Measurements from ENCODE around the gene HOXA4.

HOXA4 gene

DNA sequence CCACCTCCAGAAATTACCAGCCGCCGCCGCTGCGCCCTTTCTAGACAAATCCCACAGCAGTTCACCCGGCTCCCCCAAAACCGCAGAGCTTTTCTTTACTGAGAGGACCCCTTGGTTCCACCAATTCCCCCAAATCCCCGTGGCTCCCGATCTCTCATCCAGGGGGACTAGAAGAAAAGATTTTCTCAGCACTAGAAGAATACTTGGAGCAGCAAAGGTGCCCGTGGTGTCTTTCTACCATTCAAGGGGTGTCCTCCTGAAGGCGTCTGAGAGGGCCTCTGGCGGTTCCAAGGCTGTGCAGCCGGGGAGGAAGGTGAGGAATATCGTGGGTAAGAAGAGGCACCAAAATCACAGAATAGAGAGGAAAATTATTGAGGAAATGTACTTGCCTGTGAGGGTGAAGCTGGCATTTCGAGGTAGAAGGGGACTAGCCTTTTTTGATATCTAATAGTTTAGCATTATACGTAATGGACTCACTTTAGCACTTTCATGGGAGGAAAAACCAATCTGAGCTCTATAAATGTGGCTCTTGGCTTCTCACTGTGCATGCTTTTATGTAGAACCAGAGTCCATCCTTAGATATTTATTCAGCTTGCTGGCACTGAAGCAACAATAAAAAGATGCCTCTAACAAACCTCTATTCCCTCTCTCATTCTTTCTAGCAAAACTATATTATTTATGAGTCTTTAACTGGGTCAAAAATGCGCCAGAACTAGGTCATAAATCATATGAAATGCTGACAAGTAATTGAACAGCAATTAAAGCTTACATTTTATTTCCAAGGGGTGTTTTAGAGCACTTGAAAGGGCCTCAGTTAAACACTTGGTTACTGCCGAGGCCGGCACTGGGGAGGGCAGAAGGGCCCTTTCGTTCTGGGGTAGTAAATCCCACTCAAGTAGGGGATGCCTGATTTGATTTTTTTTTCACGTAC lies 14.3 kb downstream of the HOXA4 start:
- no peak for DNase-seq (ENCODE audit: low spot score)

DNA sequence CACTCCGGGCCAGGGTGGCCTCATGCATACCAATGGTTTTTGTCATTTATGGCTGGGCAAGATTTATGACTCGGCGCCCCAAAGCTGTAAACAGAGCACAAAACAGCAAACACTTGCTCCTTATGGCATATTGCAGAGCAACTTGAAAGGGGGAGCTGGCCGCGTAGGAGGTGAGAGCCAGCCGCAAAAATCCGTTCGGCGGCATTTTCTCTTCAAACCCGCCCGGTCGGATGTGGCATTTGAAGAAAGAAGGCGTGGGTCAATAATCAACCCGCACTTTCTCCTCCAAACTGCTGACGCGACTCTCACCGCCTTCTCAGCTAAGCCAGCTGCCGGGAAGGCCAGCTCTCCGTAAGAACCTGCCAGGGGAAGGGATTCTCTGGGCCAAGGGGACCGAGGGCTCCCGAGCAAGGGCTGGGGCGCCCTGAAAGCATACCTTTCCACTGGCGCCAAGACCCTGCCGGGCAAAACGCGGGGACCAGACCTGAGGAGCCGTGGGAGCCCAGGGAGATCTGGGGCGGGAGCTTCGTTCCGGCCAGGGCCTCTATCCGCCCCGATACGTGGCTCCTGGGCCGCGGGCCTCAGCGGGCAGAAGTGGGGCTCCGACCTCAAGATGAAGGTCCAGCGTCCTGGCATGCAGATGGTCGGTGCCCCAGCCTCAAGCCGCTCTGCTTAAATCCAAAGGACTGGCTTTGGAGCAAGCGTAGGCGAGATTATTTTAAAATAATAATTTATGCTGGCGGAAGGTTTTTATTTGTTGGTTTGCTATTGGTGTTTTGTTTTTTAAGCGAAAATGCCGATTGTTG lies 15.1 kb downstream of the HOXA4 start:
- DNase-seq (ENCODE audit: low spot score): no peak

DNA sequence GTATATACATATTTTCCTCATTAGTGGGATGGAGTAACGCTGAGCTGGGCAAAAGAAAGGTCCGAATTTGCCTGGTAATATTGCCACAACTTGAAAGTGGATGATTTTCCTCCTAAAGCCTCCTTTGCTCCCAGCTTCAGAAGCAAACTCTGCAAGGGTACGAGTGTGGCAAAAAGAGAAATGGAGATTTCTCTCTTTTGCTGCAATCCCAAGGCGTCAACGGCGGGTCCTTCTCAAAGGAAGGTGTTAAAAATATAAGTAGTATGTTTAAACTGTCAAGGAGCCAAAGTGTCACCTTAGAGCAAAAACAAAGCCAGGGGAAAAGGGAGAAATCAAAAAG lies 15.7 kb downstream of the HOXA4 start:
- no peak for DNase-seq (ENCODE audit: low spot score)

DNA sequence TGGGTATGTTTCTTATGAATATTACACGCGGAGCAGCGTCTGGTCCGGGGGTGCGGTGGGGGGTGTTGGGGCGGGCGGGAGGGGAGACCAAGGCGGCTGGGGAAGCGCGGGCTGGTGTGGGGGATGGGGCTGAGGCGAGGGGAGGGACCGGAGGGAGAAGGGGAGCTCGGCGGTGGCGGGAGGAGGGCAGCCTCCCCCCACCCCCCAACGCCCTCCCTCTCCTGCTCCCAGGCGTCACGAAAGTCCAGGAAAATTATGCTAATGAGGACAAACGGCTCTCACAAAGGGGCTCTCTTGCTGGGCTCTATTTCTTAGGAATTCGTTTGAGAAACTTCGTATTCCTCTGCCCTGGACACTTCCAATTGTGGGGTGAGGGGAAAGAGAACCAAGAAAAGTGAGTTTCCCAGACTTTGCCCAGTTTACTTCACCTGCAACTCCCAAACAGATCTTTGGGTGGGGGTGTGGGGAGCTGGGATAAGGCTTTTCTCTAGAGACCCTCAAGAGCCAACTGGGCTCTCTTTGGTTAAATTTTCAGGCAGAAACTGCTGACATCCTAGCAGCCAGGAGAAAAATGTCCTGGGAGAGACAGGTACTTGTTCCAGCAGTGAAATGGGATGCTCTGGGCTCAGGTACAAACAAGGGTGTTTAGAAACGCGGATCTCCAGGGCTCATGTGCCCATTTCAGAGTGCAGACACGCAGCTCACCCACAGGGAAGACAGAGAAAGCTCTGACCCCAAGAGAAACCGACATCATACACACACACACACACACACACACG lies 16.4 kb downstream of the HOXA4 start:
- no peak for DNase-seq (ENCODE audit: low spot score)

DNA sequence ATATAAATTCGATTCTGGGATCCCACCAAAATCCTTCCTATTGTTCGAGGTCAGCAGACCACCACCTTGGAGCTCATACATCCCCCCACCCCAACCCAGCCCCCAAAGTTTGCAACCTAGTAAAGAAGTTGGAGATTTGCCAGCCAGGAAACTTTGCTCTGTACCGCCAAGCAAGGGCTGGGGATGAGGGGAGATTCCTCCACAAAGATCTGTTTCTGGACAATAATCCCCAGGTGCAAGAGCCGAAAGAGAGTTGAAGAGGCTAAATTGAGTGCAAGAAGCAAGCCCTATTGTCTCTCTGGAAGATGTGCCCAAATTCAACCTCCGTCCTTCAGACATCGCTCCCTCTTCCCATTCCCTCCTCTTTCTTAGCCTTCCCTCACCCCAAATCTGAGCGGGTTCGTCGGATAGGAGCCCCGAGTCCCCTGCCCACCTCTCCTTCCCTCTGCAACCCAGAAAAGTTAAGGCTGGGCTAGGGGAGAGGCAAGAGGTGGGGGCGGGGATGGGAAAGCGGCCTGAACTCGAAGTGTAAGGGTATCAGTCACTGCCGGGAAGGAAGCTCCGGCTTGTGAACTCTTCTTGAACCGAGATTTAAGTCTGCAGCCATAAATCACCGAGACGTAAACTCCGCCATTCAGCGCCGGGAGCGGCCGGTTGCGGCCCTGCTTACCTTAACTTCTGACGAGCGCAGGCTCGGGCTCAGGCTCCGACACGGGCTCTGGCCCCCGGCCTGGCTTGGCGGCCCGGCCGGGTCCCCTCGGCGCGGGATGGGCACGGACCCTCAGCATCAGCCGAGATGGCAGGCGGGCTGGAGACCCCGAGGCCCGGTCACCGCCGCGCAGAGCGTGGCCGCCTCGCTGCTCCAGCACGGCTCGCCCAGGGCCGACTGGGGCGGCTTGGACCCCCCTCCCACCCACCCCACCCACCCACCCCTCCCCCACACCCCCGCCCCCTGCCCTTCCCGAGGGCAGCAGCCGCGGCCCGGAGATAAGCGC lies 17.3 kb downstream of the HOXA4 start:
- DNase-seq (ENCODE audit: low spot score): no peak

DNA sequence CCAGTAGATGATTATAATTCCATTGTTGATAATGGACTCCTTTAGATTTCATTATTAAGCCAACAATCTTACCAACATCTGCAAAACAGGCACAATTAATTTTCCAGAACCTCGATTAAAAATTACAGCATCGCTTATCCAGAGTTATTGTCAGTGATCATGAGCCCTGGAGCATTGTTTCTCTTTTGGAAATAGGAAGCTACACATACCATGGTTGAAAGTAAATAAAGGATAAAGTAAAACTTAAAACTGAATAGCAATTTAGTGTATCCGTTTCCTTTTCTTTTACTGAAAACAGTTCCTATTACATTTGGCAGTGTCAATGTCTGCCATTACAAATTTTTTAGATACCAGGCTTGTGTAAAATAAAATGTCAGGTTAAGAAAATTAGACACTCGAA lies 18.2 kb downstream of the HOXA4 start:
- no peak for DNase-seq (ENCODE audit: low spot score)

DNA sequence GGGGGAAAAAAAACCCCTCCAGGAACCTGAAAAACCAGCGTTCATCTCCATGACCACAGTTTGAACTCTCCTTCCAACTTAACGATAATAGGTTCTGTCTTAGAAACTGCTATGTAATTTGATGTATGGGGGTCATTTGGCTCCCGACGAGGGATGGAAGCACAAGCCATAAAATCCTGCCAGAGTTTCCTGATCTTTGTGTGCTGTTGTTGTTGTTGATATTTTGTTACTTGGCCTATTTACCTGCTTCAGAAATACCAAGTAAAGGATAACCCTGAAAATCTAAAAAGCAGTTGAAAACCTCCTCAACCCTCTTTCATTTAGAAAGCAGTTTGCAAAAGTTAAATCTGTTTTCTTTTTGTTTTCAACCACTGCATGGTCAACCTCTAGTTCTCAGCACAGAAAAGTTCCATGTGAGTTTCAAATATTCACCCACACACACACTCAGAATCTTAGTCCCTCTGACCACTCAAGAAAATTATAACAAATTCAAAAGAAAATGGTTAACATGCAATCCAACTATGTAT lies 18.7 kb downstream of the HOXA4 start:
- DNase-seq (ENCODE audit: low spot score): no peak

DNA sequence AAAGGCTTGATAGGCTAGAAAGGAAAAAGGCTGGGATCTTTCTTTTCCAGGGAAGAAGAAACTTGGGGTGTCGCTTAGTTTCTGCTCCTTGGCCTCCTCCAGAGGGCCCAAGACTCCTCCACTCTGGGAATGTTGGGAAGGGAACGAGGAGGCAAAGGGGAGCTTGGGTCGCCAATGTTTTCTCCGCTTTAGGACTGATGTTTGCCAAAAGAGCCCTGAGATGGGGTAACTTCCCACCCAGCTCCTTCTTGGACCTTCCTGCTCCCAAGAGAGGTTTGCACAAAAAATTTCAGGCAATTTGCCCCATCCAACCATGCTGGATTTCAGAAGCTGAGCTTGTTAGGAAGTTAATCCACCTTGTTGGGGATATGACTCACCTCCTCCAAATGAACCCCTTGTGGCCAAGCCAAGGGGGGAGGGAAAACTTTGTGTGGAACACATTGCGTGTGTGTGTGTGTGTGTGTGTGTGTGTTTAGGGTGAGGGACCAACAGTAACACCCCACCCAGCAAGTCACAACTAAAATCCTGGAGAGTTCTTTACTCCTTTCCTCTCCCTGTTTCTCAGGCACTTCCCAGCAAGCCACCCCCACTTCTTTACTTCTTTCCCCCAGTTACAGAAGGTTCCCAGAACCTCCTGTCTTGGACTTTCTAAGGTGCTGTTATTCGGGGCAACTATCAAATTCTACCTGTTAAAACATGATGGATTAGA lies 19.4 kb downstream of the HOXA4 start:
- DNase-seq (ENCODE audit: low spot score): no peak

DNA sequence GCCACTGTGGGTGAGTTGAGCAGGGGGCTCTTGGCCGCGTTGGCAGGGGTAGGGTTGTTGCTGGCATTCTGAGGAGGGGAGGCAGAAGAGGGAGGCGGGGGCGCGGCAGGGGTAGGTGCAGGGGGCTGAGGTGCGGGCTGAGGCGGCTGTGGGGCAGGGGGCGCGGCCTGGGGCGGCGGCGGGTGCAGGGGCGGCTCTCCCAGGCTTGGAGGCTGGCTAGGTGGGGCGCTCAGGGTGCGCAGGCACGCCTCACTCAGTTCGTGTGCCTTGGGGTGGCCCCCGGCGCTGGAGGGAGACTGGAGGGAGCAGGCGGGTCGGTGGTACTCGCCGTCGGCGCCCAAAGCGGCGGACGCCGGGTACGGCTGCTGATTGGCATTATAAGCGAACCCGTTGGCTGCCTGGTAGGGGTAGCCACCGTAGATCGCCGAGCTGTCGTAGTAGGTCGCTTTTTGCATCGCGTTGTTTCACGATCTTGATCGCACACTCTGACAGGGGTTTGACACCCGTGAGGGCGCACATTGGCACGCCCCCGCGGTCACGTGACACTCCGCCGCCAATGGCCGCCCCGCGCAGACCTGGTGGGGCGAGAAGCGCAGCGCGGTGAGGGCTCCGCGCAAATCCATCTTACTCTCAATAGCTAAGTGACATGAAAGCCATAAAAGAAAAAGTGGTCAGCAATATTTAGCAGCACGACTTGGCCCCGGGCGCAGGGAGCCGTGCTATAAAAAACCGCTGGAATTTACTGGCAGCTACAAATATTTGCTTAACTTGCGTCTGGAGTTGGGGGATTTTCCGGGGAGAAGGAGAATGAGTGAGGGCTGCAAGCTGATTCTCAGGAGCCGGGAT lies 20.1 kb downstream of the HOXA4 start:
- DNase-seq (ENCODE audit: low spot score): no peak

DNA sequence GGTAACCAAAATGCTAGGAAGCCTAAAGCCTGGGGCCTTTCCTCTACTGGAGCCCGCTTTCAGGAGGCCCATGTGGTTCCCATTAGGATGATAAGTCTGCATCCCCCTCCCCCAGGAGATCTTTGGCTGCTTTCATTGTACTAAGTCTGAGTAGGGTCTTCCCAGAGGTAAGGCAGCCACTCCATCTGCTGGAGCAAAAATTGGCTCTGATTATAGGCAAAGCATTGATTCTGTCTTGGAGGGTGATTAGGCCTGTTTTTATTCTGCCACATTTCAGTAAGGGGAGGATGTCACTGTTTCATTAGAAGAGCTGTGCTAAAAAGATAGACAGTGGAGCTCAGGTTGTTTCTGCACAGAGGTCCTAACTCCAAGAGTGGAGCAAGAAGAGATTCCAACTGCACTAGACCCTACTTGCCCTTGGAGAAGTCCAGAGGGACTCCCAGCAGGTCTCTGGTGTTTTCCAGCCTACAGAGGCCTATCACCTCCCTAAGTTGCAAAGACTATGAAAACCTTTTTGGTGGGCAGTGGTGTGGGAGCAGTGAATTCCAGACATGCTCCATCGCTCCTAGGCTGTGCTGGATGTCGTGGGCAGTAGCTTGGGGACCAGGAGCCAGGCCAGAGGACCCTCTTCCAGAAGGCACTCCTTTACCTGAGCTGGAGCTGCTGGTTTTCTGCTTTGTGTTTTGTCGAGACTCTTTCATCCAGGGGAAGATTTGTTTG lies 20.9 kb downstream of the HOXA4 start:
- no peak for DNase-seq (ENCODE audit: low spot score)

DNA sequence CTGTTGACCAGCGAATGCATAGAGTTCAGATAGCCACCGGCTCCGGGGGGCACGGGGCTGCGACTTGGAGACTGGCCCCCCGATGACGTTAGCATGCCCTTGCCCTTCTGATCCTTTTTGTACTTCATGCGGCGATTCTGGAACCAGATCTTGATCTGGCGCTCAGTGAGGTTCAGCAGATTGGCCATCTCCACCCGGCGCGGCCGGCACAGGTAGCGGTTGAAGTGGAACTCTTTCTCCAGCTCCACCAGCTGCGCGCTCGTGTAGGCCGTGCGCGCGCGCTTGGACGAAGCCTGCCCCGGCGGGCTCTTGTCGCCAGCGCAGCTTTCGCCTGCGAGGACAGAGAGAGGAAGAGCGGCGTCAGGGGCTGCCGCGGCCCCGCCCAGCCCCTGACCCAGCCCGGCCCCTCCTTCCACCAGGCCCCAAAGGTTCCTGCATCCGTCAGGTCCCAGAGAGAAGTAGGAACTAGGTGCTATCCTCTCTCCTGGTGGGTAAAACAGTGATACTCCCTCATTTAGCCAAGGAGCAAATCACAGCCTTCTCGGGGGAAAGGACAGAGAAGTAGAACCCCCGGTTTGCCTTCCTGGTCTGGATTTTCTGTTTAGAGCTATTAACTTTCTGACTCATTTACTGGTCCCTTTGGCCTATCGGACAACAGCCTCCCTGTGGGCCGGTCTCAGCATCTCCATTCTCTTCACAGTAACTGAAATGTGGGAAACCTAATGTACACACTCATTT lies 22.0 kb downstream of the HOXA4 start:
- no peak for DNase-seq (ENCODE audit: low spot score)

DNA sequence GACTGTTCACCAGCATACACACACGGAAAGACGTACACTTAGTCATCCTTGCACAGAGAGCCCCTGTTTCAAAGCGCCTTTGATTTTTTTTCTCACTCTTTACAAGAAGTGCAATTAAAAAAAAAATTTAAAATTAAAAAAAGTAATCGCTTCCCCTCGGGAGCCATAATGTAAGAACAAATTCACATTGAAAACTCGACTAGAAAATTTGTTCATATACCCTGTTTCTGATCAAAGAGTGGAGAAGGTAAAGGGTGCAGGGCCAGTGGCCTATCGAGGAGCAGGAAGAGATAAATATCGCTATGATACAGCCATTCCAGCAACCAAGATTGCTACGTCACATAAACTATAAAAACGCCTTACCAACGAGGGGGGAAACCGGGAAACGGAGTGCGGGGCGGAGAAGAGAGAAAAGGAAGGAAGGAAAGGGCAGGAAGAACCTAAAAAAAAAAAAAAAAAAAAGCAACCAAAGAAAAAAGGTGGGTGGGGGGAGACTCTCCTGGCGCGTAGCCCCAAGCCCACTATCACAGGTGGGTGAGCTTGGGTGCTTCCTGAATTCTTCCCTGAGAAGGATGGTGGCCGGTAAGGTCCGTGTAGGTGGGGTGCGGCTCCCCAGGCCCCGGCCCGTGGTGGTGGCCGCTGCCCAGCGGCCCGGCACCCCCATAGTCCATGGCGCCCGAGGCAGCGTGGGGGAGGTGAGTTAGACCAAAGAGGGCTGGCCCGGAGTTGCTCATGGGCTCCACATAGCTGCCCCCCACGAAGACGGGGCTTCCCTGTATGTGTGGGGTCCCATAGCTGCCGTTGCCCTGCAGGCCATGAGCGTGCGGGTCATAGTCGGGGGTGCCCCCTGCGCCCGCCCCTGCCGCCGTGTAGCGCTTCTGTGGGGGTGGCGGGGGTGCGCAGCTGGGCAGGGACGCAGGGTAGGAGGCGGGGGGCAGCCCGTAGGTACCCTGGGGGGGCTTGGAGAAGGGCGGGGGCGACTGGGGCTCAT lies 22.9 kb downstream of the HOXA4 start:
- no peak for DNase-seq (ENCODE audit: low spot score)

DNA sequence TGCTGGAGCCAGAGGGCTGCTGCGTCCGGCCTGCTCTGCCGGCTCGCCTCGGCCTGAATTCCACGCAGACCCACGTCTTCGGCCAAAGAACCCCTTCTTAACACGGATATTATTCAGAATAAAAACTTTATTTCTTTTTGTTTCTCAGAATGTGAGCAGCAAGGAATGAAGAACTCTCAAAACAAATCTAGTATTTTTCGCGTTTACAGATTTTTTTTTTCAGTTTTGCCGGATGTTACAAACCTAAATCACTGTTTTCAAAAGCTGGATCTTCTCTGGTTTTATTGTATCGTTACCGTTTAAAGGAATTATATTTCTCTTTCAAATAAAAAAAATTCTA lies 23.7 kb downstream of the HOXA4 start:
- DNase-seq (ENCODE audit: low spot score): no peak

DNA sequence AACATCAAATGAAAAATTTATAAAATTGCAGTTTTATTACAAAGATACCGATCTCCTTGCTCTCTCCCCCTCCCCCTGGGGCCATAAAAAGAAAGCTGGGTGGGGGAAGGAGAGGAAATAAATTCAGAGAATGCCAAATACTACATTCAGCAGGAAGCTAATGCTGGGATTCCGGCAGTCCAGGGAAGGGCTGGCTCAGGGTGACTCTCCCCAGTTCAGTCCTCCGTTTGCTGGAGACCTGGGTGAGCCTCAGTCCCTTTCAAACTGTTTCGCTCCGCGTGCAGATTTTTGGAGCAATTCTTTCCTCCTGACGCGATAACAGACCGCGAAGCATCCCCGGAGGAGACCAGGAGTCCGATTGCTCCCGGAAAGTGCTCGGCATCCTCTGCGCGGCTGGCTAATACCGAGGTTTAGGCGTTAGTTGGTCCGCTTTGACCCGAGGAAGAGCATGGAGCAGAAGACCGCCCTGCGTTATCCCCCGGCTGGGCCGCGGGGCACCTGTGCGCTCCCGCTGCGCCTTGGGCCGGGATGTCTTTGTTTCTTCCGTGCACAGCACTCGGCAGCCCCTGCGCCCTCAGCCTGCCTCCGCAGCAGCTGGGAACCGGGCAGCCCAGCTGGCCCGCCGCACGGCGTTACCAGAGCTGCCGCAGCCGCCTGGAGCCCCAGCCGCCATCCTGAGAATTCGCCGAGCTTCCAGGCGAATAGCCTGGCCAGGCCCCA lies 24.2 kb downstream of the HOXA4 start:
- DNase-seq (ENCODE audit: low spot score): no peak

DNA sequence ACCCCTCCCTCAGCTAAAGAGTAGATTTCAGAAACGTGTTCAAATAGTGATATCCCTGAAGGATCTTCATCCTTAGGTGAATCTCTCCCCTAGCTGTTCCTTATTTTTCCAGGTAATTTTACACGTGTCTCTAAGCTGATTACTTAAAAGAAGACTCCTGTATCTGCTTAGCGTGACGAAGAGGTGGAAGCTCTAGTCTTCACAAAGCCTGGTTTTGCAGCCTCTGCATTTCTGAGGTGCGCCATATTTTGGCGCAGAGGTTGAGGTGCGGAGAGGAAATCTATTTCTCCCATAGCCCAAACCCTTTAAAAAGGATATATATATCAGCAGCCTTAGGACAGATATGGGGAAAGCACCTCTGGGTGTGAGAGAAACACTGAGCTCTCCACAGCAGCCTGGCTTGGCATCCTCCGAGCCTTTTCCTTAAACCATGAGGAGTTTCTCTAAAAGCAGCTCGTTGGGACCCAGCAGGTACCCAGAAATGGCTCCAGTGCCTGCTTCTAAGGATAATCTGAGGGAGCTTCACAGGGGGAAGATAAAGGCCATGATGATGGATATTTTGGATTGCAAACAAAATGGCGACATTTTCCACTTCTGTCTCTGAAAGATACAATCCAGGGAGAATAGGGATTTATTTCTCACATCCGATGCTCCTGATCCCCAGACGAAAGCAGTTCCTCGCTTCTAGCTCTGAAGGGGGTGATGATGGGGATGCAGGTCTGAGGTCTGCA lies 25.1 kb downstream of the HOXA4 start:
- DNase-seq (ENCODE audit: low spot score): no peak

All from Ammon's horn (tissue), 1 donor.